GM12878 (cell line): ENCODE results near the gene KATNBL1.

Source experiments
- MTA2 ChIP-seq: fragments of 450-650 bp; IDR thresholded peaks from 2 replicates; pipeline ENCODE4 v1.6.1; 2016; ENCODE audit warnings: low read depth, mild to moderate bottlenecking, moderate library complexity
- NBN ChIP-seq: fragments of 450-650 bp; IDR thresholded peaks from 2 replicates; pipeline ENCODE4 v1.6.1; 2016
- TF ChIP-seq, protein P1 (sequence below): IDR thresholded peaks from 2 replicates; pipeline ENCODE4 v1.6.1; 2011; ENCODE audit warnings: low read depth, low read length, improper control_type of control experiment, borderline replicate concordance

DNA sequence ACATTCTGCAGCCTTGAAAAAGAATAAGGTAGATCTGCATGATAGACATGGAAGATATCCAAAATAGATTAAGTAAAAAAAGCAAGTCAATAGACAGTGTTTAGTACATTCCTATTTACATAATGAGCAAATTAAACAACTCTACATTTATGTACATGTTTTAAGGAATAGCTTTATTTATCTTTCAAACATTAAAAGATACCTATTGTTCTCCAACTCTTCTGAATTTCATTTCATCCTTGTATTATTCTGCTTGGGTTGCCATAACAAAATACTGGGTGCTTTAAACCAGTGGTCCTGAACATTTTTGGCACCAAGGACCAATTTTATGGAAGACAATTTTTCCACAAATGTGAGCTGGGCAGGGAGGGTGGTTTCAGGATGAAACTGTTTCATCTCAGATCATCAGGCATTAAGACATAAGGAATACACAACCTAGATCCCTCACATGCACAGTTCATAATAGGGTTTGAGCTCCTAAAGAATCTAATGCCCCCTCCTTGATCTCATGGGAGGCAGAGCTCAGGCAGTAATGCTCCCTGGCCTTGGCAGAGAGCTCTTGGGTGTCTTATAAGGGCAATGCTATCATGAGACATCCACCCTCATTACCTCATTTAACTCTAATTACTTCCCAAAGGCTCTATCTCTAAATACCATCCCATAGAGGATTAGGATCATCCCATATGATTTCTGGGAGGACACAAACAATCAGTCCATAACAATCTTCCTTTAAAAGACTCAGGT, 6.8 kb upstream of the KATNBL1 start:
- TF ChIP-seq MTA2 (no peak), NBN (no peak)
- TF ChIP-seq, protein P1, sequence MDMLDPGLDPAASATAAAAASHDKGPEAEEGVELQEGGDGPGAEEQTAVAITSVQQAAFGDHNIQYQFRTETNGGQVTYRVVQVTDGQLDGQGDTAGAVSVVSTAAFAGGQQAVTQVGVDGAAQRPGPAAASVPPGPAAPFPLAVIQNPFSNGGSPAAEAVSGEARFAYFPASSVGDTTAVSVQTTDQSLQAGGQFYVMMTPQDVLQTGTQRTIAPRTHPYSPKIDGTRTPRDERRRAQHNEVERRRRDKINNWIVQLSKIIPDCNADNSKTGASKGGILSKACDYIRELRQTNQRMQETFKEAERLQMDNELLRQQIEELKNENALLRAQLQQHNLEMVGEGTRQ = no peak
